Activated CD8-positive, alpha-beta T cell treated with anti-CD3 and anti-CD28 coated beads for 36 hours (primary cell): ENCODE results near the gene TADA2A. TPM values are rescaled to one million over a fixed set of nuclear protein-coding genes. Genes with fewer than 3 reads are reported as not detected.
"Not testable (repeated sequence)": the region's sequence is repeated elsewhere in the genome, so short reads cannot be mapped to it uniquely, and the experiment has no call there.

Experiments used
- ATAC-seq: fragments of 200-7000 bp; cut with Tn5 transposase; one replicate; pipeline ENCODE4 v1.10.0; 2021; ENCODE audit warnings: mild to moderate bottlenecking, moderate library complexity
- CTCF ChIA-PET: fragments of 350-600 bp; sonication (Branson Sonifier 250); formaldehyde crosslinking; loops from one replicate; lab custom pipeline; 2021; ENCODE audit warnings: antibody characterized with exemption; lab: Charles Lee
- POLR2A ChIA-PET: fragments of 350-600 bp; sonication (Branson Sonifier 250); formaldehyde crosslinking; loops from one replicate; lab custom pipeline; 2021; ENCODE audit warnings: antibody characterized with exemption; lab: Charles Lee
- DNase-seq: peaks from one replicate; pipeline ENCODE4 v3.0.0-alpha.2; 2020
- H3K27ac Mint-ChIP-seq: one replicate; pipeline ENCODE4 v1.8.0; 2021; ENCODE audit warnings: mild to moderate bottlenecking, mixed read lengths
- H3K27me3 Mint-ChIP-seq: one replicate; pipeline ENCODE4 v1.8.0; 2021; ENCODE audit warnings: mixed read lengths
- H3K36me3 Mint-ChIP-seq: one replicate; pipeline ENCODE4 v1.8.0; 2021; ENCODE audit warnings: low read depth, mixed read lengths
- H3K4me1 Mint-ChIP-seq: one replicate; pipeline ENCODE4 v1.8.0; 2021; ENCODE audit warnings: low read depth, mixed read lengths
- H3K4me3 Mint-ChIP-seq: one replicate; pipeline ENCODE4 v1.8.0; 2021; ENCODE audit warnings: mild to moderate bottlenecking, moderate library complexity, mixed read lengths
- H3K9me3 Mint-ChIP-seq: one replicate; pipeline ENCODE4 v1.8.0; 2021; ENCODE audit warnings: mixed read lengths
- intact Hi-C: fragments of 100-400 bp; cut with micrococcal nuclease; formaldehyde crosslinking; loops from one replicate; pipeline ENCODE4 v1.10.0; 2022
- total RNA-seq, 2 experiments: library from RNA; stranded (reverse); gene quantifications; one replicate each; pipeline ENCODE4 v1.2.3, GENCODE V29; 2021
- TF ChIP-seq, protein P1 (sequence below): fragments of 200-600 bp; IDR thresholded peaks from one replicate; pipeline ENCODE4 v1.8.0; 2022; ENCODE audit warnings: antibody characterized with exemption, mild to moderate bottlenecking

TADA2A gene
- total RNA-seq, 2 experiments from 2014 or later, result 31.5 to 36.5 TPM

DNA sequence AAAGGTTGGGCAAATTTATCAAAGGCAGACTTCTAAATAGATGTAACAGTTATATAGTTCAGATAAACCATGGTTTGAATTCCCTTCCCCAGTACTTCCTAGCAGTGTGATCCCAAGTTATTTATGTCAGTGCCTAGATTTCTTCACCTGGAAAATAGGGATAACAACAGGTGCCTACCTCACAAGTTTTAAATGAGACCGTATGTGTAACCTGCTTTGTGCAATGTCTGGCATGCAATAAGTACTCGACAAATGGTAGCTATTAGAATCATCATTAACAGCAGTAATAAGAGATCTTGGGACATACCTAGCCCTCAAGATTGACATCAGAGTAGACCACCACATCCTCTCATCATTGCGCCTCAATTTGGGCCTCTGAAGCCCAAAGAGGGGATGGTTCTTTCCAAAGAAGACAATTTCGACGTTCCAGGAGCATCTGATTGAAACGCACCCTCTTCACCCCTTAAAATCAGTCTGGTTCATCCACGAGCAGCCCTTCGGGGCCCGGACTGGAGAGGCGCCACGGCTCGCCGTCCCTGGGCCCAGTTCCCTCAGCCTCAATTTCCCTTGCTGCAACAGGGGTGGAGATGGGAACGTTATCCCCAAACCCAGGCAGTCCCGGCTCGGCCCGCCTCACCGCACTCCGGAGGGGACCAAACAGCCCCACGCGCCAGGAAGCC, 591 bp upstream of the TADA2A start:
- Mint-ChIP-seq H3K9me3 (no peaks in the 10 kb centered on the region), H3K4me1 (peaks cover 49% of the 10 kb centered on the region), H3K27ac (peak overlapping the region; percentile 97), H3K36me3 (peaks cover 55% of the 10 kb centered on the region), H3K4me3 (peak overlapping the region; percentile 99), H3K27me3 (no peaks in the 10 kb centered on the region)
- TF ChIP-seq, protein P1, sequence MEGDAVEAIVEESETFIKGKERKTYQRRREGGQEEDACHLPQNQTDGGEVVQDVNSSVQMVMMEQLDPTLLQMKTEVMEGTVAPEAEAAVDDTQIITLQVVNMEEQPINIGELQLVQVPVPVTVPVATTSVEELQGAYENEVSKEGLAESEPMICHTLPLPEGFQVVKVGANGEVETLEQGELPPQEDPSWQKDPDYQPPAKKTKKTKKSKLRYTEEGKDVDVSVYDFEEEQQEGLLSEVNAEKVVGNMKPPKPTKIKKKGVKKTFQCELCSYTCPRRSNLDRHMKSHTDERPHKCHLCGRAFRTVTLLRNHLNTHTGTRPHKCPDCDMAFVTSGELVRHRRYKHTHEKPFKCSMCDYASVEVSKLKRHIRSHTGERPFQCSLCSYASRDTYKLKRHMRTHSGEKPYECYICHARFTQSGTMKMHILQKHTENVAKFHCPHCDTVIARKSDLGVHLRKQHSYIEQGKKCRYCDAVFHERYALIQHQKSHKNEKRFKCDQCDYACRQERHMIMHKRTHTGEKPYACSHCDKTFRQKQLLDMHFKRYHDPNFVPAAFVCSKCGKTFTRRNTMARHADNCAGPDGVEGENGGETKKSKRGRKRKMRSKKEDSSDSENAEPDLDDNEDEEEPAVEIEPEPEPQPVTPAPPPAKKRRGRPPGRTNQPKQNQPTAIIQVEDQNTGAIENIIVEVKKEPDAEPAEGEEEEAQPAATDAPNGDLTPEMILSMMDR, result no peak
- no peak for DNase-seq
- ATAC-seq, result no peak
- ChIA-PET CTCF (interaction anchor here (2.5 to 2.6 kb wide), 2 partner anchors 23 to 33 kb away, joined by 6 to 19 read pairs; no protein-coding TSS in a partner anchor), POLR2A (interaction anchor here (1.3 to 1.6 kb wide), 3 partner anchors 14 to 33 kb away, joined by 3 read pairs; no protein-coding TSS in a partner anchor)
- intact Hi-C loops, result loop anchor here (5.0 kb wide), 1 partner anchor 49 kb away; no protein-coding TSS in a partner anchor

DNA sequence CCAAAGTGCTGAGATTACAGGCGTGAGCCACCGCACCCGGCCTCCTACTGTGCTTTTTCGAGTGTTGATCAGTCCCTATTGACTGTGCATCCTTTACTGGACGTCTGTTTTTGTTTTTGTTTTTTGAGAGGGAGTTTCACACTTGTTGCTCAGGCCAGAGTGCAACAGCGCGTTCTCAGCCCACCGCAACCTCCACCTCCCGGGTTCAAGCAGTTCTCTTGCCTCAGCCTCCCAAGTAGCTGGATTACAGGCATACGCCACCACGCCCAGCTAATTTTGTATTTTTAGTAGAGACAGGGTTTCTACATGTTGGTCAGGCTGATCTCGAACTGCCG, 1.4 kb downstream of the TADA2A start:
- Mint-ChIP-seq H3K36me3 (peaks cover 59% of the 10 kb centered on the region), H3K4me1 (peaks cover 46% of the 10 kb centered on the region), H3K4me3 (peak overlapping the region; percentile 89), H3K27ac (peak overlapping the region; percentile 97)
- CTCF ChIA-PET, result interaction anchor here (1.0 to 2.9 kb wide), 5 partner anchors 10 to 49 kb away, joined by 3 to 16 read pairs (median 4); no protein-coding TSS in a partner anchor
- DNase-seq, H3K27me3 Mint-ChIP-seq, H3K9me3 Mint-ChIP-seq, ATAC-seq: not testable (repeated sequence)
- POLR2A ChIA-PET, result interaction anchor here (0.9 to 3.0 kb wide), 6 partner anchors 15 to 80 kb away, joined by 3 to 14 read pairs (median 4); no protein-coding TSS in a partner anchor
- intact Hi-C loops, result loop anchor here (5.0 kb wide), 1 partner anchor 51 kb away; no protein-coding TSS in a partner anchor

DNA sequence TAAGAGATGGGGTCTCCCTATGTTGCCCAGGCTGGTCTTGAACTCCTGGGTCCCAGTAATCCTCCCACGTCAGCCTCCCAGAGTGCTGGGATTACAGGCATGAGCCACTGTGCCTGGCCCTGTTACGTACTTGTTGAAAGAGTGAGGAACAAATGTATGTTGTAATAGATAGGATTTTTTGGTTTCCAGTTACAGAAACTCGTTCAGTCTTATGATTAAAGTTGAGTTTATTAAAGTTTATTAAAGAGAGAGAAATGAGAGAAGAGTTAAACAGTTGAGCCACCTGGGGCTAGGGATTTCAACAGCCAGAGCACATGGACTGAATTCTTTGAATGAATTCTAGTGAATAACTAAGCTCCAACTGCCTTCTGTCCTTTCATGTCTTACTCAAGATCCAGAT, 3.7 kb downstream of the TADA2A start:
- intact Hi-C loops, result no loop called here
- ATAC-seq, result no peak

DNA sequence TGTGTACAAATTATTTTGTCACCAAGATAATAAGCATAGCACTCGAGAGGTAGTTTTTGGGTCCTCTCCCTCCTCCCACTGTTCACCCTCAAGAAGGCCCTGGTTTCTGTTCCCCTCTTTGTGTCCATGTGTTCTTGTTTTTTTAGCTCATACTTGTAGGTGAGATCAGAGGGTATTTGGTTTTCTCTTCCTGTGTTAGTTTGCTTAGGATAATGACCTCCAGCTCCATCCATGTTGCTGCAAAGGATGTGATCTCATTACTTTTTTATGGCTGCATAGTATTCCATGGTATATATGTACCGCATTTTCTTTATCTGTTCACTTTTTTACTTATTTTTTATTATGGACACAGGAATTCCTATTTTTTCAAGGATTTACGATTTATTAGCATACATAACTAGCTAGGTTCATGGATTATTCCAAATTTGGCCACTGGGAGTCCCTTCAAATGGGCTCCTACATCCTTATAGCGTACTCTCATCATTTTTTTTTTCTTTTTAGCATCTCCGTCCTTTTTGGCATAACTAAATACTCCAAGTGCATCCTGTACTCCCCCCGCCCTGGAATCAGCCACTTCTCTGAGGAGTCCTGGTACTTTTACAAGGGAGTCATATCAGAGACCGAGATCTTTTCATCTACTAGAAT, 7.3 kb downstream of the TADA2A start:
- H3K4me1 Mint-ChIP-seq, result peaks cover 18% of the 10 kb centered on the region
- ChIA-PET POLR2A (interaction anchor here (1.1 kb wide), 1 partner anchor 55 kb away, joined by 3 read pairs; no protein-coding TSS in a partner anchor), CTCF (interaction anchor here (0.7 to 2.1 kb wide), 5 partner anchors 8 to 55 kb away, joined by 3 to 5 read pairs (median 3); no protein-coding TSS in a partner anchor)
- intact Hi-C loops, result no loop called here
- no peaks in the 10 kb centered on the region for H3K27me3 Mint-ChIP-seq
- DNase-seq (no peak), ATAC-seq (no peak)
- no peaks in the 10 kb centered on the region for H3K9me3 Mint-ChIP-seq
- no peak overlapping the region for H3K4me3 Mint-ChIP-seq
- no peak overlapping the region for H3K27ac Mint-ChIP-seq
- H3K36me3 Mint-ChIP-seq, result peaks cover 44% of the 10 kb centered on the region
- TF ChIP-seq, protein P1, result peak; percentile 21

More for the DNA sequence above, 3.7 kb downstream of the TADA2A start:
- Mint-ChIP-seq H3K27me3 (no peaks in the 10 kb centered on the region), H3K36me3 (peaks cover 60% of the 10 kb centered on the region), H3K4me3 (no peak overlapping the region), H3K27ac (peak overlapping the region; percentile 61), H3K4me1 (peaks cover 29% of the 10 kb centered on the region), H3K9me3 (no peaks in the 10 kb centered on the region)
- POLR2A ChIA-PET, result interaction anchor here (0.6 to 1.3 kb wide), 7 partner anchors 12 to 194 kb away, joined by 3 to 4 read pairs (median 3); partner anchors contain the start of gene DUSP14
- CTCF ChIA-PET, result interaction anchor here (0.7 to 1.5 kb wide), 3 partner anchors 12 to 37 kb away, joined by 3 to 5 read pairs (median 4); no protein-coding TSS in a partner anchor
- TF ChIP-seq, protein P1, result no peak
- no peak for DNase-seq

DNA sequence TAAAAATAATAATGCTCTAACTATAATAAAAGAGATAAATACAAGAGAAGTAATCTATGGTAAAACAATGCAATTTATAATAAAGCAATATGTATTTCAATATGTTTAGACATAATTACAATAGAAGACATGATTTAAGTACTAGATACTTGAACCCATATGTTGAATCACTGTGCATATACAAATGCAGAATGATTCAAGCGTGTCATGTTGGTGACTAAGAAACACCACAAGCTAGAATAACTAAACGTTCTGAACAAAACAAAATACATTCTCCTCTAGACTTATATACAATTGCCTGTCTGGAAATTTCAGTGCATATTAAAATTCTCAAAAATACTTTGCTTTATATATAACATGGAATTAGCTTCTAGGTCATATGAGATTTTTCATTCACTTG, 11.2 kb downstream of the TADA2A start:
- no peak for ATAC-seq
- no peaks in the 10 kb centered on the region for H3K9me3 Mint-ChIP-seq
- TF ChIP-seq, protein P1, result no peak
- ChIA-PET POLR2A (interaction anchor here (0.6 kb wide), 1 partner anchor 9 kb away, joined by 3 read pairs; no protein-coding TSS in a partner anchor), CTCF (interaction anchor here (1.3 to 1.7 kb wide), 2 partner anchors 45 to 74 kb away, joined by 3 to 4 read pairs; no protein-coding TSS in a partner anchor)
- peaks cover 35% of the 10 kb centered on the region for H3K36me3 Mint-ChIP-seq
- H3K27ac Mint-ChIP-seq, result no peak overlapping the region
- H3K4me3 Mint-ChIP-seq, result no peak overlapping the region
- no peak for DNase-seq
- peaks cover 4% of the 10 kb centered on the region for H3K4me1 Mint-ChIP-seq
- intact Hi-C loops, result no loop called here
- H3K27me3 Mint-ChIP-seq, result no peaks in the 10 kb centered on the region
